Measurements from ENCODE around the gene ARPC4. TPM values are rescaled to one million over a fixed set of nuclear protein-coding genes. Genes with fewer than 3 reads are reported as not detected.

Gene ARPC4
- polyA plus RNA-seq, 1 experiment = 200 TPM

GRCh38 chr3:9806137-9806536 lies 13.3 kb downstream of the ARPC4 start:
- POLR2A ChIA-PET = interaction anchor here (2.2 kb wide), 1 partner anchor 13 kb away, joined by 18 read pairs; the partner anchor contains the start of genes ARPC4 and TADA3
- Histone ChIP-seq H3K27ac (ENCODE audit: low read depth, low read length) (no peak overlapping the region), H3K27me3 (ENCODE audit: control insufficient read depth, insufficient read depth, low read length) (no peaks in the 10 kb centered on the region), H3K4me3 (ENCODE audit: low read depth, low read length) (no peak overlapping the region), H3K9me3 (ENCODE audit: control insufficient read depth, insufficient read depth, low read length) (no peaks in the 10 kb centered on the region)
- DNase-seq (ENCODE audit: low read depth, low spot score) = no peak
- TF ChIP-seq CTCF (IDR thresholded peaks at IDR 0.05; ENCODE audit: low read depth, low read length) = no peak
- CTCF ChIA-PET = interaction anchor here (3.4 kb wide), 1 partner anchor 140 kb away, joined by 15 read pairs; no protein-coding TSS in a partner anchor

- no peak for DNase-seq (ENCODE audit: low read depth, low spot score)
- H3K4me3 ChIP-seq (ENCODE audit: low read depth, low read length) = no peak overlapping the region
- TF ChIP-seq CTCF (IDR thresholded peaks at IDR 0.05; ENCODE audit: low read depth, low read length) = no peak
- H3K9me3 ChIP-seq (ENCODE audit: control insufficient read depth, insufficient read depth, low read length) = no peaks in the 10 kb centered on the region
- POLR2A ChIA-PET = interaction anchor here (2.2 kb wide), 1 partner anchor 14 kb away, joined by 18 read pairs; the partner anchor contains the start of genes ARPC4 and TADA3
- peak overlapping the region; percentile 21 for H3K27ac ChIP-seq (ENCODE audit: low read depth, low read length)
- CTCF ChIA-PET = no interaction called here
- no peaks in the 10 kb centered on the region for H3K27me3 ChIP-seq (ENCODE audit: control insufficient read depth, insufficient read depth, low read length)
Measured at GRCh38 chr3:9806688-9807589, 14.1 kb downstream of the ARPC4 start.

- ChIA-PET POLR2A (interaction anchor here (0.6 to 0.7 kb wide), 4 partner anchors 30 to 502 kb away, joined by 3 read pairs; partner anchors contain the start of gene SETD5), CTCF (interaction anchor here (1.4 kb wide), 1 partner anchor 139 kb away, joined by 3 read pairs; no protein-coding TSS in a partner anchor)
- peak overlapping the region; percentile 31 for H3K27ac ChIP-seq (ENCODE audit: low read depth, low read length)
- H3K4me3 ChIP-seq (ENCODE audit: low read depth, low read length) = no peak overlapping the region
- no peak for DNase-seq (ENCODE audit: low read depth, low spot score)
- TF ChIP-seq CTCF (IDR thresholded peaks at IDR 0.05; ENCODE audit: low read depth, low read length) = no peak
- no peaks in the 10 kb centered on the region for H3K27me3 ChIP-seq (ENCODE audit: control insufficient read depth, insufficient read depth, low read length)
- H3K9me3 ChIP-seq (ENCODE audit: control insufficient read depth, insufficient read depth, low read length) = no peaks in the 10 kb centered on the region
Measured at GRCh38 chr3:9807981-9808344, 15.1 kb downstream of the ARPC4 start.

GRCh38 chr3:9808345-9809037 lies 15.6 kb downstream of the ARPC4 start:
- TF ChIP-seq CTCF (IDR thresholded peaks at IDR 0.05; ENCODE audit: low read depth, low read length) = peak; percentile 32
- Histone ChIP-seq H3K9me3 (ENCODE audit: control insufficient read depth, insufficient read depth, low read length) (no peaks in the 10 kb centered on the region), H3K27me3 (ENCODE audit: control insufficient read depth, insufficient read depth, low read length) (no peaks in the 10 kb centered on the region), H3K27ac (ENCODE audit: low read depth, low read length) (peak overlapping the region; percentile 73), H3K4me3 (ENCODE audit: low read depth, low read length) (no peak overlapping the region)
- ChIA-PET CTCF (interaction anchor here (1.4 kb wide), 1 partner anchor 138 kb away, joined by 3 read pairs; no protein-coding TSS in a partner anchor), POLR2A (interaction anchor here (0.7 kb wide), 1 partner anchor 30 kb away, joined by 3 read pairs; no protein-coding TSS in a partner anchor)
- DNase-seq (ENCODE audit: low read depth, low spot score) = no peak

Data from AG04450 (cell line).